Measurements from ENCODE around the gene CTNNBIP1.
"Not testable (repeated sequence)": the region's sequence is repeated elsewhere in the genome, so short reads cannot be mapped to it uniquely, and the experiment has no call there.

CTNNBIP1 gene

GRCh38 chr1:9910076-9910422, at the start of gene CTNNBIP1:
TSS of gene CTNNBIP1 (minus strand) at chr1:9910269. CDS start at chr1:9872064, 38,205 bp downstream.
- DNase-seq: peak; percentile 94 to 97

GRCh38 chr1:9957726-9958125, 47.7 kb upstream of the CTNNBIP1 start:
- no peak for DNase-seq

GRCh38 chr1:9946315-9946714, 36.2 kb upstream of the CTNNBIP1 start:
- DNase-seq: no peak

DNA sequence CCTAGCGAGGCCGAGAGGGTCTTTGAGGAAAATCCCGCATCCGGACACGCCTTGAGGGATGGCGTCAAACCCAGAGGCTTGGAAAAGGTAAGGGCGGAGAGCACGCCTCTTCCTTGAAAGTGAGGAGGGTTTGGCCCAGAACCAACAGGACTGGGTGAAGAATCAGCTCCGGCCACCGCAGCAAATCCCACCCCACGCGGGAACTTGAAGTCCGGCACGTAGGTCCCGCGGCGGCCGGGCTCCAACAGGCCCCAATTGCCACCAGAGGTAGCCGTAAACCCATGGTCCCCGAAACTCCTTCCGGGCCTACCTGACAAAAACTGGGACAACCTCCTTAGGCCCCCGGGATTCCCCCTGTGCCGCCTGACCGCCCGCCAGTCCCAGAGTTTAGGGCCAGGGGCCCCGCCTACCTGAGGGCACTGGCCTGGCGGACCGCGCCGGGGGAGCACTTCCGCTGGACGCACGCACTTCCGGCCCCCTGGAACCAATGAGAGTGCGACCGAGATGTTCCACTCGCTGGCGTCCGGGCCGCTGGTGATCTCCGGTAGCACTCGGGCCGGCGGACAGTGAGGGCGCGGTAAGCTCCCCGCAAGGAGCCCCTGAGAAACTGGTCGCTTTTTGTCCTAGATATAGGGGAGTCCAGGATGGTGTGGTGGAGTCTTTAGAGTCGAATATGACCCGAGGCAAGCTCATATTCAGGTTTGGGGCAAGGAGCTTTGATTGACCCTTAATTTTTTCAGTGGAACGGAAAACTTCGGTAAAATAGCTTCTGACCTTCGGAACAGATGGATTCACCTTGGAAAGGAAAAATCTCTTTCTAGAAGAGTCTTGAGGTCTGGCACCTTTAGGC, 33.1 kb upstream of the CTNNBIP1 start, which contains the start of the genes LZIC and NMNAT1:
TSS of gene LZIC (minus strand) at position 453 of the 850 bp plus-strand sequence. CDS start 6,772 bp downstream, outside the sequence.
TSS of gene NMNAT1 (plus strand) at position 537 of the 850 bp plus-strand sequence. CDS start 28,599 bp downstream, outside the sequence.
- DNase-seq: peak; percentile 87 to 90

GRCh38 chr1:9942399-9942938, 32.4 kb upstream of the CTNNBIP1 start:
- peak; percentile 82 to 89 for DNase-seq

- DNase-seq: no peak
Observed at GRCh38 chr1:9929431-9930385, 19.6 kb upstream of the CTNNBIP1 start.

DNA sequence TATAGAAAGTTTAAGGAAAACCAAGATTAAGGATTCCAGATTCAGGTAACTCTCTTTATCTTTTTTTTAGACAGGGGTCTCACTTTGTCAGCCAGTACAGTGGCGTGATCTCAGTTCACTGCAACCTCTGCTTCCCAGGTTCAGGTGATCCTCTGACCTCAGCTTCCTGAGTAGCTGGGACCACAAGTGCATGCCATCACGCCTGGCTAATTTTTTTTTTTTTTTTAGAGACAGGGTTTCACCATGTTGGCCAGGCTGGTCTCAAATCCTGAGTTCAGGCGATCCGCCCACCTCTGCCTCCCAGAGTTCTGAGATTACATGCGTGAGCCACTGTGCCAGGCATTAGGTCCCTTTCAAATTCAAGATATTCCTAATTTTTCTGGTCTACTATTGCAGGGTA, 17.2 kb upstream of the CTNNBIP1 start:
- DNase-seq: no peak

DNA sequence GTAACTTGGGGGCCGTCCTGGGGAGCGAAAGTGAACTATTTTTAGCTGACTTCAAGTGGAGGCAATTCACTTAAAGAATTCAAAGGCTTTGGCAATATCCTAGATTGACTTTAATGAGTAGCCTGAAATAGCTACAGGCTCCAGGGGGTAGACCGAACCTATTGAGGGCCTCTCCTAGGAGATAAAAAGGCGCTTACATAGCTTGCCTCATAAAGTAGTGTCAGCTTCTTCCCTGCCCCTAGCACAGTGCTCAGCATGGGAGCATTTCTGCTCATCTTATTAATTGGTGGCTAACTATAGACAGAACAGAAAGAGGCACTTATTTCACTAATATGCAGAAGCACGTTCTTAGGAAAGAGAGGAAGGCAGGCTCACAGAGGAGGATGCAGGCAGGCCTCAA, 12.3 kb upstream of the CTNNBIP1 start:
- no peak for DNase-seq

DNA sequence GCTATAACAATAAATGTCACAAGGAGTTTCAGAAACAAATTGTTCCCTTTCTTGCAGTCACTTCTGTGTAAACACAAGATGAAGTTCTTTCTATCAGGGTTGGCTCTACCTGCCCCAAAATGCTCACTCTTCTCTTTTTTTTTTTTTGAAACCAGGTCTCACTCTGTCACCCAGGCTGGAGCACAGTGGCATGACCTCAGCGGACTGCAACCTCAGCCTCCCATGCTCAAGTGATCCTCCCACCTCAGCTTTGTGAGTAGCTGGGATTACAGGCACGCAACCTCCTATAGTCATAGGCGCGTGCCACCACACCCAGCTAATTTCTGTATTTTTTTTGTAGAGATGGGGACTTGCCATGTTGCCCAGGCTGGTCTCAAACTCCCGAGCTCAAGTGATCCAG, 10.5 kb upstream of the CTNNBIP1 start:
- DNase-seq: no peak

GRCh38 chr1:9917901-9918300, 7.8 kb upstream of the CTNNBIP1 start:
- DNase-seq: no peak

DNA sequence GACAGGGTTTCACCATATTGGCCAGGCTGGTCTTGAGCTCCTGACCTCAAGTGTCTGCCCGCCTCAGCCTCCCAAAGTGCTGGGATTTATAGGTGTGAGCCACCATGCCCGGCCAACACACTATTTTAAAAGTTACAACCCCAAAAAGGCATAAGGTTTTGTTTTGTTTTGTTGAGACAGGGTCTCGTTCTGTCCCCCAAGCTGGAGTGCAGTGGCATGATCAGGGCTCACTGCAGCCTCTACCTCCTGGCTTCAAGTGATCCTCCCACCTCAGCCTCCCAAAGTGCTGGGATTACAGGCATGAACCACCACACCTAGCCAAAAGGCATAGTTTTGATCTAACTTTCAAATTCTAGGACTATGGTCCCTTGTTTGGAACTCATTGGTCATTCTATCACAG, 7.4 kb upstream of the CTNNBIP1 start:
- DNase-seq: not testable (repeated sequence)

DNA sequence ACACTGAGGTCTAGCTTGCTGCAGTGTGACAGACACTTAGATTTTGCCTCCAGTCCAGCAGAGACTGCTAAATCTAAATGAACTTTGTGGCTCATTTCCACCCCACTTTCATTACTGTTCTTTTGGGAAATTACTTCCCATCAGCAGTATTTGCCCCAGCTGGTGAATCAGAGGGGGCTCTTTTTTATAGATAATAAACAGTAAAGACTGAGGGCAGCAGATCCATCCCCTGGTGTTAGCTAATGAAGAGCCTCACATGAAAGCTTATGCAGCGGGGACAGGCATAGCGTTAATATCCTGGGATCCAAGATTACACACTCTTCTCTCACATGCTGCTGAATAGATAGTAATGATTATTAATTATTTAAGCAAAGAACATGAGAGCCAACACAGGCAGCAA, 6.4 kb upstream of the CTNNBIP1 start:
- no peak for DNase-seq

- DNase-seq: no peak
Observed at GRCh38 chr1:9914610-9914937, 4.5 kb upstream of the CTNNBIP1 start.

- no peak for DNase-seq
Observed at GRCh38 chr1:9912264-9912936, 2.3 kb upstream of the CTNNBIP1 start.

- DNase-seq: peak; percentile 97
Observed at GRCh38 chr1:9910423-9911178, 532 bp upstream of the CTNNBIP1 start.

DNA sequence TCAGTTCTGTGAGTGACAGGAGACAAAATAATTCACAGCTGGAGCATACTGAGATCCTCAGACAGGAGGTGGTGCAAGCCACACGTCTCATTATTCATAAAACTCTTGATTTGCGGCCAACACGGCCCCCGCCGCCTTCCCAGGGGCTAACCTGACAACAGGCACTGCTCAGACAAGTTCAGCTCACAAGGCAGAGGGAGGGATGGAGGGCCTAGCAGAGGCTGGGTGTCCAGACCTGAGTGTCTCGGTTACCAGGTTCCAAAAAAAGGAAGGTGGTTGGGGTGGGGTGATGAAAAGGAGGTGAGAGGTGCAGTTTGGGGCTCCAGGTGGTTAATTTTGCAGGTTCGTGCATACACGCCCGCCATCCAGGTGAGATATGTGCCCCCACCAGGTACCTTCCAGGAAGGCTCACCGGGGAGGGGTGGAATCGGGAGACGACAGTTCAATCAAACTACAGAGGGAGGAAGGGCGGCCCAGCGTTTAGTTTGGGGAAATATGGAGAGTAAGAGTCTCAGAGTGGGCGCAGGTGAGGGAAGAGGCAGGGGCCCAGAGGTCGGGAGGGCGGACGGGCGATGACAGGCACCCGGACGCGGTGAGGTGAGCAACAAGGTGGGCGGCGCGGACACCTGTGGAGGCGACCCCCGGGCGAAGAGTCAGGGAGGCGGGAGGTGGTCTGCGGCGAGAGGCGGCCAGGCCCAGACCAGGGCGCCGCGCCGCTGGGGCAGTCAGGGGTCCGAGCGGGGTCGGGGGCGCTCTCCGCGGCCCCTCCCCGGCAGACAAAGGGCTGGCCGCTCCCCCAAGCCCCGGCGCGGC, 629 bp downstream of the CTNNBIP1 start:
- peak; percentile 6 to 23 for DNase-seq

DNA sequence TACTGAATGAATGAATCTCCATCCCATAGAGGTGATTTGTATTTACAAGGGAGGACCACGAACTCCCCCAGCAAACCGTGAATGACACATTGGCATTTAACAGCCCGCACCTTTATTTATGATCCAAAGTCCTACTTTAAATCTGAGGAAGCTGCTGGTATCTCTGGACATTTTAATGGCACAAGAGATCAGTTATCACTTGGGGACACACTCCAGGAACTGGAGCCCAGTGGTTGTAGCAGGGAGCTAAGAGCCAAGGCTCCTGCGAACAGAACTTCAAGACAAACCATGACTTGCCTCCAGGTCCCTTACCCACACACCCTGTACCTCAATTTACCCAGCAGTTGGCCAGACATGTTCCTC, 1.2 kb downstream of the CTNNBIP1 start:
- DNase-seq: no peak

- DNase-seq: no peak
Observed at GRCh38 chr1:9907441-9907840, 2.6 kb downstream of the CTNNBIP1 start.

DNA sequence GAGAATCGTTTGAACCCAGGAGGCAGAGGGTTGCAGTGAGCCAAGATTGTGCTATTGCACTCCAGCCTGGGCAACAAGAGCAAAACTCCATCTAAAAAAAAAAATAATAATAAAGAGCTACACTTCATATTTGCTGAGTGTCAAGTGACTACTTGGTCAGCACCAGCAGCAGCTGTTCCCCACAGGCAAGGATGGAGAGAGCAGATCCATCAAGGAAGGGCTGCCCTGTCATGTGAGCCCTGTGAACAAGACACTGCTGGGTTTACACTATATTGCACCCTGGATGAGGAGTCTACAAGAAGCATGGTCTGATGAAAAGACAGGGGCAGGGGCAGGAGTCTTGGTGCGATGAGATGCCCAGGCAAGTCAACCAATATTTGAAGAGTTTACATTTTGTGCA, 3.6 kb downstream of the CTNNBIP1 start:
- no peak for DNase-seq

- DNase-seq: no peak
Observed at GRCh38 chr1:9905010-9905409, 5.1 kb downstream of the CTNNBIP1 start.

GRCh38 chr1:9904596-9904995, 5.5 kb downstream of the CTNNBIP1 start:
- DNase-seq: no peak

All from Kasumi-1 (cell line).